Natural killer cell (primary cell): ENCODE results near the gene MT1B. TPM values are rescaled to one million over a fixed set of nuclear protein-coding genes. Genes with fewer than 3 reads are reported as not detected.

Experiments used
- ATAC-seq, 3 donors: fragments of 150-1000 bp in 2 of 3; fragments of 200-7000 bp in 1 of 3; cut with Tn5 transposase; 1 replicate in 1 of 3; 2 replicates in 2 of 3; pipeline ENCODE4 v1.10.0; 2021; ENCODE audit warnings: mild to moderate bottlenecking in 2 of 3, moderate library complexity in 2 of 3
- DNase-seq, 2 donors: peaks; one replicate each; pipeline versions ENCODE4 v3.0.0 to v3.0.0-alpha.2; 2013 to 2021; ENCODE audit warnings: mixed read lengths in 1 of 2
- H3K27ac ChIP-seq: one replicate; pipeline ENCODE4 v1.5.1; 2013; ENCODE audit warnings: mild to moderate bottlenecking, low read length
- H3K27me3 ChIP-seq: one replicate; pipeline ENCODE4 v1.6.1; 2013; ENCODE audit warnings: low read length; ENCODE audit not compliant: control insufficient read depth, insufficient read depth
- H3K36me3 ChIP-seq: one replicate; pipeline ENCODE4 v1.6.1; 2013; ENCODE audit warnings: low read length; ENCODE audit not compliant: control insufficient read depth, insufficient read depth
- H3K4me1 ChIP-seq: one replicate; pipeline ENCODE4 v1.6.1; 2013; ENCODE audit warnings: low read length; ENCODE audit not compliant: control insufficient read depth, insufficient read depth
- H3K4me3 ChIP-seq: one replicate; pipeline ENCODE4 v1.5.1; 2013; ENCODE audit warnings: low read length
- H3K9me3 ChIP-seq: one replicate; pipeline ENCODE4 v1.6.1; 2013; ENCODE audit warnings: low read length; ENCODE audit not compliant: control insufficient read depth, insufficient read depth
- H3K27ac Mint-ChIP-seq, 2 donors: one replicate each; pipeline ENCODE4 v1.8.0; 2022; ENCODE audit warnings: mild to moderate bottlenecking in 2 of 2, mixed read lengths in 2 of 2, moderate library complexity in 1 of 2
- H3K27me3 Mint-ChIP-seq, 2 donors: one replicate each; pipeline ENCODE4 v1.8.0; 2022; ENCODE audit warnings: low read depth in 2 of 2, mixed read lengths in 2 of 2
- H3K36me3 Mint-ChIP-seq: one replicate; pipeline ENCODE4 v1.8.0; 2022; ENCODE audit warnings: mixed read lengths
- H3K4me1 Mint-ChIP-seq, 2 donors: one replicate each; pipeline ENCODE4 v1.8.0; 2022; ENCODE audit warnings: mixed read lengths in 2 of 2
- H3K4me3 Mint-ChIP-seq: one replicate; pipeline ENCODE4 v1.8.0; 2022; ENCODE audit warnings: mild to moderate bottlenecking, moderate library complexity, mixed read lengths
- H3K9me3 Mint-ChIP-seq, 2 donors: one replicate each; pipeline ENCODE4 v1.8.0; 2022; ENCODE audit warnings: mixed read lengths in 2 of 2
- whole genome bisulfite sequencing: methylation state at CpG from one replicate; pipeline ENCODE4 v1.1.7; 2013; ENCODE audit warnings: missing lambda C conversion rate; ENCODE audit not compliant: insufficient coverage; 5-methylcytosine and 5-hydroxymethylcytosine counted together
- intact Hi-C: fragments of 100-400 bp; cut with micrococcal nuclease; formaldehyde crosslinking; loops from one replicate; pipeline ENCODE4 v1.14.2; 2022
- total RNA-seq, 4 donors: library from RNA; stranded (reverse); fragments of 120-200 nt in 1 of 4; gene quantifications; one replicate each; pipeline versions ENCODE4 v1.2.3 to v1.2.4, GENCODE V29; 2013 to 2022
- TF ChIP-seq, protein P1 (sequence below): fragments of 200-600 bp; IDR thresholded peaks from one replicate; pipeline ENCODE4 v1.8.0; 2022; ENCODE audit warnings: antibody characterized with exemption

MT1B gene
- total RNA-seq, 3 donors from 2014 or later (not counting 1 experiment from before 2014, with no cell fraction given), result not detected

DNA sequence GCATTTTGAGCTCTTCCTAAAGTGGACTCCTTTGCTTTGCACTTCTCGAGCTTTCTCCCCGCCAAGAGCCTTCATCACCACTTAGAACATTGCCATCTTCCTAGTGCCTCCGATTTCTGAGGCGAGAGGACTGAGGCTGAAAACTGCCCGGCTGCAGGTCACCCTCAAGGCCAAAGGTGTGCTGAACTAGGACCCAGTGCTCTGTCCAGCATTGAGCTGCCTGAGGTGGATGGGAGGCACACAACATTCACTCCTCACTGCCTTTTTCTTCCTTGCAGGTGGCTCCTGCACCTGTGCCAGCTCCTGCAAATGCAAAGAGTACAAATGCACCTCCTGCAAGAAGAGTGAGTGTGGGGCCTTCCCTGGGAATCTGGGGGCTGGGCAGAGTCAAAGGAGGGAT lies 7.9 kb upstream of the MT1B start:
- H3K36me3 ChIP-seq, result no peaks in the 10 kb centered on the region
- Mint-ChIP-seq H3K27ac (no peak overlapping the region), H3K4me1 (peaks cover 16 to 21% of the 10 kb centered on the region in 2 donors), H3K4me3 (peak overlapping the region; percentile 74), H3K36me3 (no peaks in the 10 kb centered on the region), H3K9me3 (no peaks in the 10 kb centered on the region), H3K27me3 (peaks cover 53 to 66% of the 10 kb centered on the region in 2 donors)
- TF ChIP-seq, protein P1, sequence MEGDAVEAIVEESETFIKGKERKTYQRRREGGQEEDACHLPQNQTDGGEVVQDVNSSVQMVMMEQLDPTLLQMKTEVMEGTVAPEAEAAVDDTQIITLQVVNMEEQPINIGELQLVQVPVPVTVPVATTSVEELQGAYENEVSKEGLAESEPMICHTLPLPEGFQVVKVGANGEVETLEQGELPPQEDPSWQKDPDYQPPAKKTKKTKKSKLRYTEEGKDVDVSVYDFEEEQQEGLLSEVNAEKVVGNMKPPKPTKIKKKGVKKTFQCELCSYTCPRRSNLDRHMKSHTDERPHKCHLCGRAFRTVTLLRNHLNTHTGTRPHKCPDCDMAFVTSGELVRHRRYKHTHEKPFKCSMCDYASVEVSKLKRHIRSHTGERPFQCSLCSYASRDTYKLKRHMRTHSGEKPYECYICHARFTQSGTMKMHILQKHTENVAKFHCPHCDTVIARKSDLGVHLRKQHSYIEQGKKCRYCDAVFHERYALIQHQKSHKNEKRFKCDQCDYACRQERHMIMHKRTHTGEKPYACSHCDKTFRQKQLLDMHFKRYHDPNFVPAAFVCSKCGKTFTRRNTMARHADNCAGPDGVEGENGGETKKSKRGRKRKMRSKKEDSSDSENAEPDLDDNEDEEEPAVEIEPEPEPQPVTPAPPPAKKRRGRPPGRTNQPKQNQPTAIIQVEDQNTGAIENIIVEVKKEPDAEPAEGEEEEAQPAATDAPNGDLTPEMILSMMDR, result no peak
- DNase-seq (no peak), ATAC-seq (no peak)
- peaks cover 18% of the 10 kb centered on the region for H3K4me1 ChIP-seq
- no peak overlapping the region for H3K27ac ChIP-seq
- no peak overlapping the region for H3K4me3 ChIP-seq
- intact Hi-C loops, result no loop called here
- WGBS, result 44% methylated on average over 5 of the region's 5 CpGs
- peaks cover 15% of the 10 kb centered on the region for H3K27me3 ChIP-seq
- no peaks in the 10 kb centered on the region for H3K9me3 ChIP-seq

DNA sequence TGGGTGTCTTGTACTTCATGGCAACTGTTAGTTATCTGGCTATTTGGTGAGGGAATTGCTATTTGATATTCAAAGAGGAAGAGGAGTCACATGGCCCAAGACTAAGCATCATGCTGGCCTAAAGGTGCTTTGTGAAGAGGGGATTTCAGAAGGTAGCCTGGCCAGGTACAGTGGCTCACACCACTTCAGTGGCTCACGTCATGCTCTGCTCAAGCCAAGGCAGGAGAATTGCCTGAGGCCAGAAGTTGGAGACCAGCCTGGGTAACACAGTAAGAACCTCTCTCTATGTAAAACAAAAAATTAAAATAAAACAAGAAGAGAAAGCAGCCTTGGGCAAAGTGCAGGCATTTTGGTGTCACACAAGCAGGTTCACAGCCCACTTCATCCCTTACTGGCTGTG lies 6.4 kb upstream of the MT1B start:
- TF ChIP-seq, protein P1, result no peak
- peaks cover 9% of the 10 kb centered on the region for H3K27me3 ChIP-seq
- H3K27ac Mint-ChIP-seq, result no peak overlapping the region
- H3K27ac ChIP-seq, result no peak overlapping the region
- no peaks in the 10 kb centered on the region for H3K9me3 ChIP-seq
- H3K27me3 Mint-ChIP-seq, result peaks cover 46 to 59% of the 10 kb centered on the region in 2 donors
- DNase-seq (no peak), ATAC-seq (no peak)
- intact Hi-C loops, result no loop called here
- peaks cover 18% of the 10 kb centered on the region for H3K4me1 ChIP-seq
- H3K36me3 ChIP-seq, result no peaks in the 10 kb centered on the region
- H3K4me1 Mint-ChIP-seq, result peaks cover 16 to 21% of the 10 kb centered on the region in 2 donors
- H3K4me3 ChIP-seq, result no peak overlapping the region
- H3K4me3 Mint-ChIP-seq, result no peak overlapping the region
- H3K9me3 Mint-ChIP-seq, result no peaks in the 10 kb centered on the region
- no peaks in the 10 kb centered on the region for H3K36me3 Mint-ChIP-seq
- WGBS, result 86% methylated on average over 1 of the region's 1 CpG

DNA sequence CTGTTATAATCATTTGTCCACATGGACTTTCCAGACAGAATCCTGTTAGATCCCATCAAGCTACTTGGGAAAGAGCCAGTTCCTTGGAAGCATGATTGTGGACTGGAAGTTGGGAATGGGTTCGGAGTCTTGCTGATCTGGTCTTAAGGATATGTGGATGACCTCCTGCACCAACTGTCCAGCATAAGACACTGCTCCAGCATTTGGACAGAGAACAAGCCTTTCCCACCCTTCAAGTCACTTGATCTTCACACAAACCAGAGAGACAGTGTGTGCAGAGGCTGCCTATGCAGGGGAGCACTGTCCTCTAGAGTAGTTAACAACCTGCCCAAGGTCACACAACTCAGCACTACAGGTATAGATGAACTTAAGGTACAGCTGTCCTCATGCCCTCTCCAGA lies 5.8 kb upstream of the MT1B start:
- Histone ChIP-seq H3K9me3 (no peaks in the 10 kb centered on the region), H3K36me3 (no peaks in the 10 kb centered on the region), H3K27me3 (peaks cover 9% of the 10 kb centered on the region), H3K27ac (no peak overlapping the region), H3K4me3 (no peak overlapping the region), H3K4me1 (peaks cover 18% of the 10 kb centered on the region)
- 0% methylated on average over 1 of the region's 1 CpG for WGBS
- Mint-ChIP-seq H3K9me3 (no peaks in the 10 kb centered on the region), H3K27me3 (peaks cover 44 to 54% of the 10 kb centered on the region in 2 donors), H3K4me1 (peaks cover 16 to 21% of the 10 kb centered on the region in 2 donors), H3K27ac (no peak overlapping the region), H3K36me3 (no peaks in the 10 kb centered on the region), H3K4me3 (no peak overlapping the region)
- DNase-seq, result no peak
- ATAC-seq, result no peak
- TF ChIP-seq, protein P1, result no peak
- intact Hi-C loops, result no loop called here
